Activated CD8-positive, alpha-beta T cell treated with anti-CD3 and anti-CD28 coated beads for 36 hours (primary cell): ENCODE measurements around the gene ALAS1. TPM values are rescaled to one million over a fixed set of nuclear protein-coding genes. Genes with fewer than 3 reads are reported as not detected.
"Not testable (repeated sequence)": the region's sequence is repeated elsewhere in the genome, so short reads cannot be mapped to it uniquely, and the experiment has no call there.

ENCODE experiments used
- ATAC-seq: fragments of 200-7000 bp; cut with Tn5 transposase; one replicate; pipeline ENCODE4 v1.10.0; 2021; ENCODE audit warnings: mild to moderate bottlenecking, moderate library complexity
- CTCF ChIA-PET: fragments of 350-600 bp; sonication (Branson Sonifier 250); formaldehyde crosslinking; loops from one replicate; lab custom pipeline; 2021; ENCODE audit warnings: antibody characterized with exemption; lab: Charles Lee
- POLR2A ChIA-PET: fragments of 350-600 bp; sonication (Branson Sonifier 250); formaldehyde crosslinking; loops from one replicate; lab custom pipeline; 2021; ENCODE audit warnings: antibody characterized with exemption; lab: Charles Lee
- DNase-seq: peaks from one replicate; pipeline ENCODE4 v3.0.0-alpha.2; 2020
- H3K27ac Mint-ChIP-seq: one replicate; pipeline ENCODE4 v1.8.0; 2021; ENCODE audit warnings: mild to moderate bottlenecking, mixed read lengths
- H3K27me3 Mint-ChIP-seq: one replicate; pipeline ENCODE4 v1.8.0; 2021; ENCODE audit warnings: mixed read lengths
- H3K36me3 Mint-ChIP-seq: one replicate; pipeline ENCODE4 v1.8.0; 2021; ENCODE audit warnings: low read depth, mixed read lengths
- H3K4me1 Mint-ChIP-seq: one replicate; pipeline ENCODE4 v1.8.0; 2021; ENCODE audit warnings: low read depth, mixed read lengths
- H3K4me3 Mint-ChIP-seq: one replicate; pipeline ENCODE4 v1.8.0; 2021; ENCODE audit warnings: mild to moderate bottlenecking, moderate library complexity, mixed read lengths
- H3K9me3 Mint-ChIP-seq: one replicate; pipeline ENCODE4 v1.8.0; 2021; ENCODE audit warnings: mixed read lengths
- CTCF ChIP-seq: fragments of 200-600 bp; IDR thresholded peaks from one replicate; pipeline ENCODE4 v1.8.0; 2022; ENCODE audit warnings: antibody characterized with exemption, mild to moderate bottlenecking
- intact Hi-C: fragments of 100-400 bp; cut with micrococcal nuclease; formaldehyde crosslinking; loops from one replicate; pipeline ENCODE4 v1.10.0; 2022
- total RNA-seq, 2 experiments: library from RNA; stranded (reverse); gene quantifications; one replicate each; pipeline ENCODE4 v1.2.3, GENCODE V29; 2021

Gene ALAS1
- total RNA-seq, 2 experiments from 2014 or later, result 54.3 to 54.6 TPM

GRCh38 chr3:52162250-52162872 lies 35.6 kb upstream of the ALAS1 start:
- Mint-ChIP-seq H3K27ac (no peak overlapping the region), H3K27me3 (no peaks in the 10 kb centered on the region), H3K36me3 (no peaks in the 10 kb centered on the region), H3K9me3 (no peaks in the 10 kb centered on the region), H3K4me1 (no peaks in the 10 kb centered on the region), H3K4me3 (no peak overlapping the region)
- CTCF ChIA-PET, result interaction anchor here (1.6 kb wide), 1 partner anchor 177 kb away, joined by 4 read pairs; no protein-coding TSS in a partner anchor
- no peak for TF ChIP-seq CTCF
- POLR2A ChIA-PET, result interaction anchor here (0.7 to 1.3 kb wide), 3 partner anchors 8 to 165 kb away, joined by 3 to 4 read pairs (median 3); no protein-coding TSS in a partner anchor
- intact Hi-C loops, result no loop called here
- ATAC-seq (no peak), DNase-seq (no peak)

GRCh38 chr3:52167240-52167639 lies 30.7 kb upstream of the ALAS1 start:
- DNase-seq (no peak), ATAC-seq (no peak)
- Mint-ChIP-seq H3K27ac (no peak overlapping the region), H3K4me3 (no peak overlapping the region), H3K9me3 (no peaks in the 10 kb centered on the region), H3K4me1 (no peaks in the 10 kb centered on the region), H3K36me3 (no peaks in the 10 kb centered on the region), H3K27me3 (no peaks in the 10 kb centered on the region)
- intact Hi-C loops, result no loop called here
- TF ChIP-seq CTCF, result no peak
- ChIA-PET POLR2A (interaction anchor here (0.6 kb wide), 1 partner anchor 111 kb away, joined by 3 read pairs; no protein-coding TSS in a partner anchor), CTCF (interaction anchor here (0.9 kb wide), 1 partner anchor 166 kb away, joined by 3 read pairs; no protein-coding TSS in a partner anchor)

GRCh38 chr3:52170217-52170616 lies 27.7 kb upstream of the ALAS1 start:
- H3K4me1 Mint-ChIP-seq, H3K36me3 Mint-ChIP-seq, H3K4me3 Mint-ChIP-seq, H3K27ac Mint-ChIP-seq, ATAC-seq, H3K9me3 Mint-ChIP-seq, DNase-seq, intact Hi-C loops, H3K27me3 Mint-ChIP-seq: not testable (repeated sequence)
- CTCF ChIA-PET, result interaction anchor here (1.0 to 1.6 kb wide), 4 partner anchors 22 to 47 kb away, joined by 3 to 6 read pairs (median 4); no protein-coding TSS in a partner anchor
- POLR2A ChIA-PET, result interaction anchor here (0.7 to 1.0 kb wide), 3 partner anchors 9 to 120 kb away, joined by 3 read pairs; no protein-coding TSS in a partner anchor

- POLR2A ChIA-PET, result interaction anchor here (0.8 to 1.0 kb wide), 2 partner anchors 10 to 14 kb away, joined by 3 read pairs; no protein-coding TSS in a partner anchor
- no peak overlapping the region for H3K4me3 Mint-ChIP-seq
- no peaks in the 10 kb centered on the region for H3K9me3 Mint-ChIP-seq
- no peaks in the 10 kb centered on the region for H3K36me3 Mint-ChIP-seq
- CTCF ChIA-PET, result interaction anchor here (1.0 to 1.6 kb wide), 5 partner anchors 24 to 170 kb away, joined by 3 to 6 read pairs (median 4); no protein-coding TSS in a partner anchor
- H3K27ac Mint-ChIP-seq, result no peak overlapping the region
- TF ChIP-seq CTCF, result no peak
- no peaks in the 10 kb centered on the region for H3K27me3 Mint-ChIP-seq
- H3K4me1 Mint-ChIP-seq, result no peaks in the 10 kb centered on the region
- intact Hi-C loops, result no loop called here
- DNase-seq (no peak), ATAC-seq (peak; percentile 68)
Observed at GRCh38 chr3:52171514-52172261, 26.3 kb upstream of the ALAS1 start.

GRCh38 chr3:52172262-52172757 lies 25.6 kb upstream of the ALAS1 start:
- Mint-ChIP-seq H3K4me3 (no peak overlapping the region), H3K4me1 (no peaks in the 10 kb centered on the region), H3K27ac (no peak overlapping the region), H3K9me3 (no peaks in the 10 kb centered on the region), H3K36me3 (no peaks in the 10 kb centered on the region), H3K27me3 (no peaks in the 10 kb centered on the region)
- ChIA-PET POLR2A (no interaction called here), CTCF (interaction anchor here (0.9 to 1.1 kb wide), 3 partner anchors 12 to 167 kb away, joined by 3 read pairs; no protein-coding TSS in a partner anchor)
- TF ChIP-seq CTCF, result no peak
- ATAC-seq, result no peak
- intact Hi-C loops, result no loop called here
- no peak for DNase-seq
